NT2/D1 (cell line): ENCODE results near the gene ENTREP1.

Experiments
- YY1 ChIP-seq: IDR thresholded peaks from 2 replicates; pipeline ENCODE4 v1.6.1; 2011; ENCODE audit not compliant: insufficient read length, insufficient read depth
- ZNF274 ChIP-seq: IDR thresholded peaks from 2 replicates; pipeline ENCODE4 v1.6.1; 2011; ENCODE audit warnings: mild to moderate bottlenecking, low read depth, low read length

- no peak for TF ChIP-seq YY1
- TF ChIP-seq ZNF274: no peak
These were observed 14.6 kb downstream of the ENTREP1 start for GRCh38 chr9:69339620-69340019.
